Pons (tissue), 1 donor: Measurements from ENCODE around the gene EEFSEC.
A peak's percentile ranks its signal among the peaks of the same experiment; 100 is the strongest.

Experiments
- DNase-seq: peaks from one replicate; pipeline ENCODE4 v3.0.0-alpha.2; 2016; ENCODE audit warnings: low spot score

EEFSEC gene

GRCh38 chr3:128285967-128286321 is 132.7 kb downstream of the EEFSEC start:
- DNase-seq = no peak

DNA sequence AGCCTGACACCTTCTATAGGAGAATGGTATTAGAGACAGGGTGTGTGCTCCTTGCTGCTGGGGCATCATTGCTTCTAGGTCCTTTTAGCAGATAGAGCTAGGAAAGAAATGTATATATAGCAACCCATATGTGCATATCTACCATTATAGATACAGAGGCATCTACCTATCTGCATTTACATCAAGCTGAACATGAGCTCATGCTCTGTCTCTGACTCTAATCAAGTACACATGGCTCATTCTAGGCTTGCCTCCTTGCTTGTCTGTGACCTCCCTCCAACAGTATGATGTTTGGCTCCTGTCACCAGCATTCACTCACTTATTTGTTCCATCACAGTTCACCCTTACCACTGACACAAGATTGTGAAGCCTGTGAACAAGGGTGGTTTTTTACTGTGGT is 133.4 kb downstream of the EEFSEC start:
- DNase-seq = no peak

DNA sequence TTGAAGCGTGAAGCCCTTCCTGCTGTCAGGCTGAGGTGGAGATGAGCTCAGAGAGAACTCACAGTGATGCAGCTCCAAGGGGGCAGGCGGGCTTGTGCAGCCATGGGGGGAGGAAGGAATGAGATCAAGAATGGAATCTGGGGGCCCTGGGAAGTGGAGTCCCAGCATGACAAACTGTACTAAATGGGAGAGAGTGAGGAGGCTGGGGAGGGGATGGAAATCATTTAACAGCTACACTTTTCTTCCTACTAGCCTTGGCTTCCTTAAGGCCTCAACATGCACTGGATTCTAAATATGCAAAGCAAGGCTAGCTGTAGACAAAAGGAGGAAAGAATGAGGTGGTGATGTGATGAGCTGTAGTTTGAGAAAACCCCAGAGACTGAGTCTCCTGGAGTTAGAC is 133.9 kb downstream of the EEFSEC start:
- no peak for DNase-seq

GRCh38 chr3:128289534-128289933 is 136.3 kb downstream of the EEFSEC start:
- DNase-seq = no peak

DNA sequence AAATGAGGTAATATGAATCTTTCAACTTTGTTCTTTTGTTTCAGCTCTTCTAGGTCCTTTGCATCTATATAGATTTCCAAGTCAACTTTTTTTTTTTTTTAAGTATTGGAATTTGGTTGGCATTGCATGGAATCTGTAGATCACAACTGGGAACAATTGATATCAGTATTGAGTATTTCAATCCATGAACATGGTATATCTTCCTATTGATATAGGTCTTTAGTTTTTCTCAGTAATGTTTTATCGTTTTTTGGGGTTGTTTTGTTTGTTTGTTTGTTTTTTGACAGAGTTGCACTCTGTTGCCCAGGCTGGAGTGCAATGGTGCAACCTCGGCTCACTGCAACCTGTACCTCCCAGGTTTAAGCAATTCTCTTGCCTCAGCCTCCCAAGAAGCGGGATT is 137.2 kb downstream of the EEFSEC start:
- DNase-seq = no peak

- DNase-seq = no peak
Observed at GRCh38 chr3:128293930-128294329, 140.6 kb downstream of the EEFSEC start.

- no peak for DNase-seq
Observed at GRCh38 chr3:128294999-128295468, 141.8 kb downstream of the EEFSEC start.

DNA sequence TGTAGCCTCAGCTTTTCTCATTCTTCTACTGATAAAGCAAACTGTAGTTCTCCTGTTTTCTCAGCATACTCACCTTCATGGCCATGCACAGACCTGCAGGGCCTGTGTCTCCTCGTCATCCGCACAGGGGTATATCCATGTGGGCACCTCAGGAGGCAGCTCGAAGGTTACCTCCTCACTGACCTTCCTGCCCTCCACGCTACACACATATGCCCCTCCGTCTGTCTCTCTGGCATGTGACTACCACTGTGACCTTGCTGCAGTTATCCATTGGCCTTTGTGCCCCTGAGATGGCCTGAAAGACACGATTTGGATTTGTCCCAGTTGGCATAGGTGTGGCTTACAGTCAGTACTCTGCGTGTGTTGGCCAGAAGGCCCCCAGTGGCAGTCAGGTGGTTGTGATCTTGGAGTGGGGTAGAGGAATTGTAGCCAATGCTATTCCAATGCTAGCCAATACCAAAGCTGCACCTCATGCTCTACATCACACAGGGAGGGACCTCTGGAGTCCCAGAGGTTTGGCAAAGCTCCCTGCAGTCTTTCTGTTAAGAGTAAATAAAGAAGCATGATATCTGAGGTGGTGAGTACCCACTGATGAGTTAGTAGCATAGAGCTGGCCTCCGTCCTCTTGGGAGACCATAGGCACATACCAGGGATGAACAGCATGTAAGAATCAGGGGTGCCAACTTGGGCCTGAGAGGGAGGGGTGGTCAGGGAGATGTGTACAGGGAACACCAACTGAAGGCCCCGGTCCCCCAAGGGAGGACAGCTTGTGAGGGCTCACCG is 143.4 kb downstream of the EEFSEC start:
- DNase-seq = no peak

GRCh38 chr3:128297401-128298138 is 144.3 kb downstream of the EEFSEC start:
- no peak for DNase-seq

DNA sequence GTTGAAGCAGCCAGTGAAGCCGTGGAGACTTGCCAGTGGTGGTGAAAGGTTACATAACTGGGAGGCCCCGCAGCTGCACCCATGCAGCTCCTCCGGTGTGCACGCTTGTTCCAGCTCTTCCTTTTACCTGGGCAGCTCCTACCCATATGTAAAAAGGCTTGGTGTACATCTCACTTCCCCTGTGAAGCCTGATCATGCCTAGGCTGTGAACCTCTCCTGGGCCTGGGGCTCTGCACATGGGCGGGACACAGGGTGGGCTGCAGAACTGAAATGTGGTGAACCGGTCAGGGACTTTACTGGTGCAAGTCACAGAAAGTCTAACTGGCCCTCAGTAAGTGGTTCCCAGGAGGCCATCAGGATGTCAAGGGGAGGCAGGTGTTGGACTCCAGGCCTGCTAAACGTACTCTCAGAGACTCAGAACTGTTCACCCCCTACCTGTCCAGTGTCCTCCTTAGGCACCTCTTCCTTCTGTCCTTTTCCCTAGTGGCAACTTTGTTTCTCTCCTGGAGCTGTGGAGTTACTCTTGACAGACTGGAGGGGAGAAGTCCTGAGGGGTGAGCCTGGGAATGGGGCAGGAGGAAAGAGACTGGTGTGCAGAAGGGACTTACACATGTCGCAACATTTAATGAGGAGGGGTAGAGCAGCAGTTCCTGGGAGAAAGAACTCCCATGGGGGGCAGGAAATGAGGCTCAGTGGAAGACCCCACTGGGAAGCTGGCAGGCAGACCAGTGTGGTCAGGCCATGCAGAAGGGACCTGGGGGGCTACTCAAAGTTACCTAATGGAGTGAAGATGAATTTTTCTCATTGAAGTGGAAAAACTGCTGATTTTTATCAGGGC is 148.1 kb downstream of the EEFSEC start:
- DNase-seq = no peak

GRCh38 chr3:128306481-128306880 is 153.2 kb downstream of the EEFSEC start:
- DNase-seq = no peak

DNA sequence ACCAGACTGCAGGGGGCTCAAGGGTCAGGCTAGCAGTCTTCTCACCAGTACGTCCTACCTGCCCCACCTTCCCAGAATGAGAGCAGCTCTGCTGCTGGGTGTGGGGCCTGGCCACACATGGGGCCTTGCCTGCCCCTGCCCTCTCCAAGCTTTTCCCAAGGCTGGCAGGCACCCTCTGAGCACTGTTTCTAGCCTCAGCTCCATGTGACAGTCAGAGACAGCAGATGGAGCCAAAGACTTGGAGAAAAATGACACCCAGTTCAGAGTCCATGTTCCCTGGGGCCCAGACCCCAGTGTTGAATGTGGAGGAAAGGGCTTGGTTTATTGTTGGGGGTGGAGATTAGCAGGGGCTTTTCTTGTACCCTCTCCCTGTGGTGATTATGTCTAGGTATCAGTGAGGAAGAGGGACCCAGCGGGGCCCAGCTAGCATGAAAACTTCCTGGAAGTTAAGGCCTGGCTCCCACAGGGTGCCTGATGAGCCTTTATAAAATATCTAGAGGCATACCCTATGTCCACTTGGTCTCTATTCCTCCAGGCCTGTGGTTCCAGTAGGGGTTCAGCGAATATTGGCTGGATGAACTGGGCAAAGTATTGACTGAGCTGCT is 153.8 kb downstream of the EEFSEC start:
- no peak for DNase-seq

GRCh38 chr3:128307781-128308469 is 154.6 kb downstream of the EEFSEC start:
- DNase-seq = no peak

- DNase-seq = no peak
Observed at GRCh38 chr3:128309026-128309425, 155.7 kb downstream of the EEFSEC start.

- DNase-seq = no peak
Observed at GRCh38 chr3:128310286-128311058, 157.2 kb downstream of the EEFSEC start.

GRCh38 chr3:128311441-128311844 is 158.2 kb downstream of the EEFSEC start:
- no peak for DNase-seq

DNA sequence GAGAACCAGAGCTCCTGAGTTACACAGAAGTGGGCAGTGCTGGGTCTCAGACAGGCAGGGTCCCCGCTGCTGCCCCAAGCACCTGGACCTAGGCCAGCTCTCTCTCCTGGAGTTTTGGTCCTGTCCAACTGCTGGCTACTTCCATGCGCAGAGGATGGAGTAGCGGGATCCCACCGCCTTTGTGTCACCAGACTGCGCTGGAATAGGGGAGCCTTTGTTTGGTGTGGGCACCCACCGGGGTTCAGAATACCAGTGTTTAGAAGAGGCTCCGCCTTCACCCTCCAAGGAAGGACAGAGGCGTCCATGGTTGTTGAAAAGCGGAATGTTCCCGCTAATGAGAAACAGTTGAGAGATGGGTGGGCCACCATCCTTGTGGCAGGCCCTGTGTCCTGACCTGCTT is 159.0 kb downstream of the EEFSEC start:
- DNase-seq = no peak

DNA sequence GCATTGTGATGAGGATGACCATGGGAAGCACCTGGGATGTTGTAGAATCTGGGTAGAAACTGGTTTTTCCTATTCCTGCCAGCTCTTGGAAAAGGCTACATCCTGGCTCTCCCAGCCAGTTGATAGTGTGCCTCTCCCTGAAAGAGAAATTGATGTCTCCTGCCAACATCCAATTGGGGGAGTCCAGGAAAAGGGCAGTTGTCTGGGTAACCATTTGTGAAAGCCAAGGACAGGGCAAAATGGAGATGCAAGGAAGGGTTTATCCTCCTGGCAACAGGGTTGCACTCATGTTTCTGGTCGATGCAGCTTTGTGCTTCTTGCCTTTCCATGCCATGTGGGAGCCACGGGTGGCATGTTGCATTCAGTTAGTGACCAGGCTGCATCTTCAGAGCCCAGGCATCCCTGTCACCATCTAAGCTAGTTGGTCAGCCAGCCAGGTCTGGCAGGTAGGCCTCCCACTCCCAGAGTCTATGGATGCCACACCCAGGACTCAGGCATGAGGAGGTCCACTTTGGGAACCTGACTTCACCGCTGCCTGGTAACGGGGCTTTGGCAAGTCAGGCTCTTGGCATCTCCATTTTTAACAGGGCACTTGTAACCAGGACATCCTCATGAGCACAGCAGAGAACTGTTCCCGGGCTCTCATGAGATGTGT is 159.9 kb downstream of the EEFSEC start:
- peak; percentile 24 for DNase-seq

DNA sequence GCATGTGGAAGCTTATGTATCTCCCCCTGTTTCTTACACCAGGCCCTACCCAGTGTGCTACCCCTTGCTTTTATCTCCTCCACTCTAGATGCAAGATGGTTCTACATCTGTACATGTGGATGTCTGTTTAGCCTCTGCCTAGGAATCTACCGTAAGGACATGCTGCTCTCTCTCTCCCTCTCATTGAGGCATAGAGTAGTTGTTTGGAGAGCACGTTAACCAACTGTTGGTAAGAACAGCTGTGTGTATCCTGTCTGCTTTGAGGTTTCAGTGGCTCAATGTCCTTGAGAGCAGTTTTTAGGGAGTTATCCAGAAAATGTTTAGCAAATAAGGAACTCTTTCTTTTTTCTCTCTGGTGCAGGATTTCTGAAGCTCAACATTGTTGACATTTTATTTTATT is 160.7 kb downstream of the EEFSEC start:
- DNase-seq = no peak

- no peak for DNase-seq
Observed at GRCh38 chr3:128315313-128315712, 162.0 kb downstream of the EEFSEC start.
